K562 (cell line): ENCODE measurements around the gene OBSL1. TPM values are rescaled to one million over a fixed set of nuclear protein-coding genes. Genes with fewer than 3 reads are reported as not detected.

Experiments used
- ATAC-seq: fragments of 200-7000 bp; cut with Tn5 transposase; 3 replicates; pipeline ENCODE4 v1.9.1; 2020; ENCODE audit warnings: moderate library complexity
- BruUV-seq: library from RNA; stranded (reverse); fragments of 400-500 nt; replicated peaks from 2 replicates; lab custom pipeline; 2021; lab: Mats Ljungman, UMichigan
- CTCF ChIA-PET: fragments of 300-600 bp; formaldehyde crosslinking; extraction: SDS; loops from one replicate; lab custom pipeline; 2021; ENCODE audit warnings: low intra/inter-chr PET ratio; lab: Yijun Ruan, JAX
- POLR2A ChIA-PET: fragments of 300-600, 350-650 bp; sonication (Branson Sonifier 250); formaldehyde crosslinking; extraction: SDS; loops from one replicate; lab custom pipeline; 2021; ENCODE audit warnings: antibody characterized with exemption, inconsistent platforms; lab: Yijun Ruan, JAX
- DNase-seq, 4 experiments: peaks; one replicate each; pipeline versions ENCODE4 v3.0.0 to v3.0.0-alpha.2; 2011 to 2018; ENCODE audit warnings: low spot score in 3 of 4, mixed read lengths in 3 of 4; ENCODE audit errors: extremely low read depth in 1 of 4
- FAIRE-seq: peaks from 2 replicates; lab custom pipeline; 2011; peaks lifted over from hg19 to GRCh38; lab: Jason Lieb, UNC
- H2AFZ ChIP-seq: 2 replicates; pipeline ENCODE4 v1.6.0; 2011; ENCODE audit warnings: low read depth, low read length, control low read depth, inconsistent platforms
- H3K27ac ChIP-seq: fragments of 200-600 bp; 3 replicates; pipeline ENCODE4 v1.8.0; 2011; ENCODE audit warnings: low read depth, mild to moderate bottlenecking, control low read depth, inconsistent platforms, low read length, moderate library complexity, mixed read lengths; ENCODE audit errors: extremely low read depth
- H3K27me3 ChIP-seq, 2 experiments: fragments of 300-600 bp in 1 of 2; 2 replicates in 1 of 2; 3 replicates in 1 of 2; pipeline versions ENCODE4 v1.6.0 to v1.8.0; 2011; ENCODE audit warnings: inconsistent platforms in 2 of 2, low read length in 2 of 2, mild to moderate bottlenecking in 1 of 2, mixed read lengths in 1 of 2, moderate library complexity in 1 of 2; ENCODE audit not compliant: control insufficient read depth in 2 of 2, insufficient read depth in 2 of 2
- H3K36me3 ChIP-seq: fragments of 300-600 bp; 3 replicates; pipeline ENCODE4 v1.8.0; 2011; ENCODE audit warnings: mild to moderate bottlenecking, low read length, inconsistent platforms; ENCODE audit not compliant: control insufficient read depth, insufficient read depth
- H3K4me1 ChIP-seq, 2 experiments: fragments of 200-600 bp in 1 of 2; replicated peaks in 1 of 2; 2 replicates in 1 of 2; 3 replicates in 1 of 2; pipeline versions ENCODE4 v1.5.1 to v1.8.0; 2011; ENCODE audit warnings: inconsistent platforms in 2 of 2, low read length in 2 of 2, mild to moderate bottlenecking in 1 of 2, mixed read lengths in 1 of 2, moderate library complexity in 1 of 2; ENCODE audit not compliant: control insufficient read depth in 2 of 2, insufficient read depth in 2 of 2
- H3K4me2 ChIP-seq: 2 replicates; pipeline ENCODE4 v1.6.1; 2011; ENCODE audit warnings: low read length, control low read depth, inconsistent platforms, mixed read lengths; ENCODE audit not compliant: insufficient read depth
- H3K4me3 ChIP-seq: fragments of 200-600 bp; sonication (generic), shearing (Covaris generic); 2 replicates; pipeline ENCODE4 v1.5.1; 2016; ENCODE audit warnings: control low read depth, inconsistent platforms
- H3K79me2 ChIP-seq: fragments of 200-600 bp; 3 replicates; pipeline ENCODE4 v1.8.0; 2011; ENCODE audit warnings: low read length, inconsistent platforms; ENCODE audit not compliant: control insufficient read depth, insufficient read depth
- H3K9ac ChIP-seq, 2 experiments: 2 replicates each; pipeline versions ENCODE4 v1.6.0 to v1.6.1; 2011; ENCODE audit warnings: low read depth in 2 of 2, low read length in 2 of 2, control low read depth in 1 of 2, inconsistent platforms in 1 of 2, mild to moderate bottlenecking in 1 of 2, mixed read lengths in 1 of 2; ENCODE audit not compliant: insufficient read depth in 1 of 2
- H3K9me1 ChIP-seq: one replicate; pipeline ENCODE4 v1.6.0; 2011; ENCODE audit warnings: inconsistent platforms, mild to moderate bottlenecking, low read length, moderate library complexity; ENCODE audit not compliant: control insufficient read depth, insufficient read depth
- H3K9me3 ChIP-seq: replicated peaks from 2 replicates; pipeline ENCODE4 v1.5.1; 2011; ENCODE audit warnings: low read depth, low read length, inconsistent platforms; ENCODE audit not compliant: control insufficient read depth, insufficient read depth
- H4K20me1 ChIP-seq: replicated peaks from 2 replicates; pipeline ENCODE4 v1.6.1; 2011; ENCODE audit warnings: low read length, inconsistent platforms, mixed read lengths; ENCODE audit not compliant: control insufficient read depth, insufficient read depth
- FOXA1 ChIP-seq: fragments of 450-650 bp; IDR thresholded peaks from 2 replicates; pipeline ENCODE4 v1.6.1; 2016; ENCODE audit warnings: mild to moderate bottlenecking, borderline replicate concordance
- L3MBTL2 ChIP-seq: fragments of 450-650 bp; IDR thresholded peaks from 2 replicates; pipeline ENCODE4 v1.6.1; 2016; ENCODE audit warnings: mild to moderate bottlenecking, moderate library complexity
- SMAD3 ChIP-seq: fragments of 450-650 bp; formaldehyde crosslinking; conservative IDR thresholded peaks from 2 replicates; pipeline ENCODE4 v1.4.0; 2020; ENCODE audit warnings: mild to moderate bottlenecking
- SNRNP70 ChIP-seq: fragments of 200-400 bp; formaldehyde crosslinking; optimal IDR thresholded peaks from 2 replicates; pipeline ENCODE3; 2017; ENCODE audit warnings: low read depth, low read length
- STAT5A ChIP-seq: IDR thresholded peaks from 2 replicates; pipeline ENCODE4 v1.6.1; 2012; ENCODE audit warnings: low read length, inconsistent platforms, borderline replicate concordance
- ZNF175 ChIP-seq: fragments of 200-800 bp; sonication (Bioruptor generic); IDR thresholded peaks from 2 replicates; pipeline ENCODE4 v1.6.1; 2016; ENCODE audit warnings: low read depth, mild to moderate bottlenecking, missing genetic modification characterization, missing compliant biosample characterization
- ZNF41 ChIP-seq: fragments of 250-450 bp; sonication (Bioruptor Pico); conservative IDR thresholded peaks from 2 replicates; pipeline ENCODE4 v1.4.0; 2020; ENCODE audit warnings: mild to moderate bottlenecking
- ZNF766 ChIP-seq: fragments of 200-800 bp; sonication (Bioruptor generic); conservative IDR thresholded peaks from 2 replicates; pipeline ENCODE4 v1.6.1; 2016; ENCODE audit warnings: missing genetic modification characterization, missing compliant biosample characterization
- WGBS: fragments of 100-300 bp; shearing (Covaris generic); methylation state at CpG from one replicate; pipeline ENCODE4 v1.1.6; 2016; ENCODE audit warnings: low coverage, mixed read lengths; ENCODE audit not compliant: insufficient coverage; ENCODE audit errors: missing lambda C conversion rate; 5-methylcytosine and 5-hydroxymethylcytosine counted together
- in situ Hi-C: fragments of 300-500 bp; cut with MboI; formaldehyde crosslinking; loops from 4 replicates; pipeline ENCODE4 v1.15.0; 2018; ENCODE audit warnings: inconsistent platforms, mixed read lengths
- intact Hi-C: fragments of 100-400 bp; cut with micrococcal nuclease; formaldehyde crosslinking; loops from 2 replicates; pipeline ENCODE4 v1.14.2; 2022
- polyA plus RNA-seq, 8 experiments: library from polyadenylated mRNA; depleted of rRNA in 4 of 8; stranded (reverse) in 5 of 8; unstranded in 3 of 8; fragments of >200 nt; fragmentation: Nextera tagmentation in 2 of 8; fragmentation: Illumina TruSeq in 1 of 8; extraction: Ambion mirVana in 2 of 8; extraction: Trizol in 1 of 8; gene quantifications; 2 replicates each; pipeline versions ENCODE4 v1.2.1 to v1.2.3, GENCODE V29; 2011 to 2014; ENCODE audit warnings: inconsistent platforms in 1 of 8, missing spikeins in 1 of 8
- total RNA-seq, 7 experiments: library from RNA; depleted of rRNA in 6 of 7; stranded (reverse); fragments of >200 nt in 6 of 7; fragmentation: Illumina TruSeq in 2 of 7; extraction: Trizol in 2 of 7; gene quantifications; 2 replicates each; pipeline versions ENCODE4 v1.2.1 to v1.2.3, GENCODE V29; 2011 to 2021; ENCODE audit warnings: low replicate concordance in 1 of 7
- TF ChIP-seq, protein P1 (sequence below): fragments of 450-650 bp; formaldehyde crosslinking; IDR thresholded peaks from 2 replicates; pipeline ENCODE4 v1.4.0; 2020; ENCODE audit warnings: mild to moderate bottlenecking, moderate library complexity

OBSL1 gene
- total and polyA plus RNA-seq, 9 of the 15 experiments (the other 6 are each of a cell fraction or from before 2014, with no cell fraction given) = 1.2 to 26.6 (median 8.6) TPM

DNA sequence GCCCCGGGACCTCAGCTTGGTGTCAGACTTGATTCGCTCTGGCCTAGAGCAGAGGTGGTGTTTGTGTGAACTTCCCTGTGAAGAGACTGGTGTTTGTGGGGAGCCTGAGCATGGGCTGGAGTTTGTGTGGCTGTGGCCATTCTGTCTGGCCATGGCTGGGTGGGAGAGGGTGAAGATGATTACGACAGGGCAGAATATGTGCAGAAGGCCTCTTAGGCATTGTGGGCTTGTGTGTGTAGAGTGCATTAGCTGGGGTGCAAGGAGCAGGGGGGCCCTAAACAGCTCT is 10.5 kb downstream of the OBSL1 start:
- ATAC-seq = peak; percentile 8
- in situ Hi-C loops = no loop called here
- H3K4me2 ChIP-seq = no peak overlapping the region
- no peak overlapping the region for H3K27ac ChIP-seq
- H3K9me1 ChIP-seq = no peaks in the 10 kb centered on the region
- FAIRE-seq = no peak
- no TSS peak for BruUV-seq
- no peak overlapping the region for H3K9ac ChIP-seq
- ChIA-PET CTCF (no interaction called here), POLR2A (interaction anchor here (0.6 to 3.6 kb wide), 2 partner anchors 9 to 189 kb away, joined by 3 to 16 read pairs; no protein-coding TSS in a partner anchor)
- WGBS = 40% methylated on average over 3 of the region's 3 CpGs
- TF ChIP-seq L3MBTL2 (no peak), ZNF766 (no peak), STAT5A (no peak), FOXA1 (no peak), SMAD3 (CRISPR knock-in tag) (no peak), ZNF41 (no peak), SNRNP70 (no peak), ZNF175 (no peak)
- TF ChIP-seq, protein P1, sequence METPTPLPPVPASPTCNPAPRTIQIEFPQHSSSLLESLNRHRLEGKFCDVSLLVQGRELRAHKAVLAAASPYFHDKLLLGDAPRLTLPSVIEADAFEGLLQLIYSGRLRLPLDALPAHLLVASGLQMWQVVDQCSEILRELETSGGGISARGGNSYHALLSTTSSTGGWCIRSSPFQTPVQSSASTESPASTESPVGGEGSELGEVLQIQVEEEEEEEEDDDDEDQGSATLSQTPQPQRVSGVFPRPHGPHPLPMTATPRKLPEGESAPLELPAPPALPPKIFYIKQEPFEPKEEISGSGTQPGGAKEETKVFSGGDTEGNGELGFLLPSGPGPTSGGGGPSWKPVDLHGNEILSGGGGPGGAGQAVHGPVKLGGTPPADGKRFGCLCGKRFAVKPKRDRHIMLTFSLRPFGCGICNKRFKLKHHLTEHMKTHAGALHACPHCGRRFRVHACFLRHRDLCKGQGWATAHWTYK = no peak
- TF ChIP-seq, all 486 proteins: peak for 0
- Histone ChIP-seq H3K79me2 (no peaks in the 10 kb centered on the region), H2AFZ (no peak overlapping the region), H3K9me3 (no peaks in the 10 kb centered on the region), H3K4me1 (peaks cover 2 to 44% of the 10 kb centered on the region in 2 experiments; a peak in 3 of 5 replicates), H3K36me3 (no peaks in the 10 kb centered on the region), H3K27me3 (peaks cover 0 to 8% of the 10 kb centered on the region in 2 experiments; a peak in 3 of 5 replicates), H3K4me3 (no peak overlapping the region), H4K20me1 (no peaks in the 10 kb centered on the region)
- intact Hi-C loops = loop anchor here (5.0 kb wide), 1 partner anchor 36 kb away; the partner anchor contains the start of gene STK11IP
- no peak for DNase-seq
